Small intestine (tissue), 16 donors: Measurements from ENCODE around the gene RP2. TPM values are rescaled to one million over a fixed set of nuclear protein-coding genes. Genes with fewer than 3 reads are reported as not detected.

ENCODE experiments used
- DNase-seq, 2 donors: peaks; one replicate each; pipeline versions ENCODE4 v3.0.0 to v3.0.0-alpha.2; 2013
- FAIRE-seq: peaks from 2 replicates; lab custom pipeline; 2012; peaks lifted over from hg19 to GRCh38; lab: Jason Lieb, UNC
- H3K27ac ChIP-seq, 3 donors: one replicate each; pipeline ENCODE4 v1.5.1; 2013; ENCODE audit warnings: low read length in 2 of 3, mild to moderate bottlenecking in 2 of 3, control low read depth in 1 of 3, inconsistent platforms in 1 of 3, low read depth in 1 of 3, moderate library complexity in 1 of 3
- H3K27me3 ChIP-seq, 3 donors: one replicate each; pipeline ENCODE4 v1.6.1; 2013; ENCODE audit warnings: low read length in 3 of 3, inconsistent platforms in 1 of 3; ENCODE audit not compliant: control insufficient read depth in 3 of 3, insufficient read depth in 3 of 3
- H3K36me3 ChIP-seq, 3 donors: one replicate each; pipeline ENCODE4 v1.6.1; 2013; ENCODE audit warnings: low read length in 3 of 3, inconsistent platforms in 1 of 3, low read depth in 1 of 3, mild to moderate bottlenecking in 1 of 3, moderate library complexity in 1 of 3; ENCODE audit not compliant: control insufficient read depth in 3 of 3, insufficient read depth in 2 of 3
- H3K4me1 ChIP-seq, 3 donors: one replicate each; pipeline ENCODE4 v1.6.1; 2013; ENCODE audit warnings: low read length in 2 of 3, inconsistent platforms in 1 of 3, low read depth in 1 of 3, mild to moderate bottlenecking in 1 of 3, moderate library complexity in 1 of 3; ENCODE audit not compliant: control insufficient read depth in 3 of 3, insufficient read depth in 2 of 3
- H3K4me3 ChIP-seq, 3 donors: one replicate each; pipeline ENCODE4 v1.5.1; 2013; ENCODE audit warnings: low read length in 3 of 3, control low read depth in 1 of 3, inconsistent platforms in 1 of 3, low read depth in 1 of 3, mild to moderate bottlenecking in 1 of 3, moderate library complexity in 1 of 3
- H3K9me3 ChIP-seq, 2 donors: one replicate each; pipeline ENCODE4 v1.6.1; 2013; ENCODE audit warnings: low read depth in 1 of 2, low read length in 1 of 2; ENCODE audit not compliant: control insufficient read depth in 2 of 2, insufficient read depth in 1 of 2
- WGBS, 3 donors: extraction: QIAGEN DNeasy Blood & Tissue Kit; methylation state at CpG; one replicate each; pipeline ENCODE4 v1.1.7; 2013; 5-methylcytosine and 5-hydroxymethylcytosine counted together
- long read RNA-seq, 10 donors: transcript quantifications; one replicate each; lab custom pipeline, GENCODE V29; 2026
- polyA plus RNA-seq, 4 donors: library from polyadenylated mRNA; stranded (reverse) in 3 of 4; unstranded in 1 of 4; fragments of 200-250 nt in 3 of 4; fragments of 120-200 nt in 1 of 4; gene quantifications; one replicate each; pipeline versions ENCODE4 v1.2.1 to v1.2.3, GENCODE V29; 2013
- donor health status: healthy with polysubstance abuse.
- donor health status: control.
- donor health status: control.
- donor health status: Bipolar disorder and iron deficiency.
- donor health status: healthy.

The RP2 gene
- polyA plus RNA-seq, result 10 to 100 TPM in 3 of 4 donors, 1 to 10 TPM in 1; 7.7 to 15.9 (median 11.9) TPM
- long read RNA-seq, donor 1, transcript RP2-201 (5 exons, 3,803 nt), result major isoform, 13 of 13 reads
- long read RNA-seq, donor 1, partial matches to known transcripts, result 0 of 13 reads
- long read RNA-seq, donor 1, other reads (novel, unspliced or antisense), result 0 of 13 reads
- long read RNA-seq, donor 2, partial matches to known transcripts, result 0 of 1 reads
- long read RNA-seq, donor 2, other reads (novel, unspliced or antisense), result 0 of 1 reads
- long read RNA-seq, donor 3, partial matches to known transcripts, result 0 of 2 reads
- long read RNA-seq, donor 3, other reads (novel, unspliced or antisense), result 0 of 2 reads
- long read RNA-seq, donor 4, result 0 reads
- long read RNA-seq, donor 5, result 0 reads
- long read RNA-seq, donor 6, partial matches to known transcripts, result 0 of 3 reads
- long read RNA-seq, donor 6, other reads (novel, unspliced or antisense), result 0 of 3 reads
- long read RNA-seq, donor 7, partial matches to known transcripts, result 0 of 1 reads
- long read RNA-seq, donor 7, other reads (novel, unspliced or antisense), result 0 of 1 reads
- long read RNA-seq, donor 8, partial matches to known transcripts, result 0 of 1 reads
- long read RNA-seq, donor 8, other reads (novel, unspliced or antisense), result 0 of 1 reads
- long read RNA-seq, donor 9, partial matches to known transcripts, result 0 of 1 reads
- long read RNA-seq, donor 9, other reads (novel, unspliced or antisense), result 0 of 1 reads
- long read RNA-seq, donor 10, partial matches to known transcripts, result 0 of 3 reads
- long read RNA-seq, donor 10, other reads (novel, unspliced or antisense), result 0 of 3 reads

DNA sequence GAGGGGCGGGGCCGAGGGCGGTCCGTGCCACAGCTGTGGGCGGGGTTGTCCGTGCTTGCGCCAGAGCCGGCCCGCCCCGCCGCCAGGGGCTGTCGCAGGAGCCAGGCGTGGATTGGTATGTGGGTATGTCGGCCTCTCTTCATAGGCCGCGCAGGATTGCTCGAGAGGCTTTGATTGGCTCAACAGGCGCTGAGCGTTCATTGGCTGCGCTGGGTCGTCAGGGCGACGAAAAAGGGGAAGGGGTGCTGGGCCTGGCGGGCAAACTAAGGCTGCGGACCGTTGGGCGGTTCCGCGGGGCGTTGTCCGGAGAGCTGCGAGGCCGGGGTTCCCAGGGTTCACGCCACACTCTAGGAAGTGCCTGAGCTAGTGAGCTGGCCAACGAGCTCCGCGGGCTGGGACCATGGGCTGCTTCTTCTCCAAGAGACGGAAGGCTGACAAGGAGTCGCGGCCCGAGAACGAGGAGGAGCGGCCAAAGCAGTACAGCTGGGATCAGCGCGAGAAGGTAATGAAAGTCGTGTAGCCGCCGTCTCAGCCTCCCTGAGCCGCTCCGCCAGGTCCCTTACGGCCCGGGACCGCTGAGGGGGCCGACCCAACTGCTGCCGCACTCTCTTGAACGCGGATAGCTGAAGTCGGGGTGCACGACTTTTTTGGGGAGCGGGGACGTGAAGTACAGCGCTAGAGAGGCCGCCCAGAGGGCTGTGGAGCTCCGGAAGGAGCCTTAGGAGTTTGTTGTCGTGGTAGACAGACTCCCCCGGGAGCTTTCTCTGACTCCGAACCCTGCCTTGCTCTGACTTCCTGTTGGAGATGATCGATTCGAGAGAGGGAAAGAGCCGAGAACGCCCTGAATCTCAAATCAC is at the start of gene RP2:
TSS of gene RP2 (plus strand) at position 343 of the 857 bp plus-strand sequence. CDS start at position 401, 58 bp downstream.
- Histone ChIP-seq H3K9me3 (no peaks in the 10 kb centered on the region), H3K4me1 (no peaks in the 10 kb centered on the region), H3K27ac (peak within 1 kb of the TSS; percentile 95 to 98 (median 98)), H3K4me3 (peak within 1 kb of the TSS; percentile 76 to 97 (median 91)), H3K36me3 (no peaks in the 10 kb centered on the region), H3K27me3 (no peaks in the 10 kb centered on the region)
- FAIRE-seq, result no peak
- 0 to 45% (median 5%) methylated on average over 38 to 71 of the region's 71 CpGs for WGBS, 3 donors
- DNase-seq, result peak; percentile 91 to 94

DNA sequence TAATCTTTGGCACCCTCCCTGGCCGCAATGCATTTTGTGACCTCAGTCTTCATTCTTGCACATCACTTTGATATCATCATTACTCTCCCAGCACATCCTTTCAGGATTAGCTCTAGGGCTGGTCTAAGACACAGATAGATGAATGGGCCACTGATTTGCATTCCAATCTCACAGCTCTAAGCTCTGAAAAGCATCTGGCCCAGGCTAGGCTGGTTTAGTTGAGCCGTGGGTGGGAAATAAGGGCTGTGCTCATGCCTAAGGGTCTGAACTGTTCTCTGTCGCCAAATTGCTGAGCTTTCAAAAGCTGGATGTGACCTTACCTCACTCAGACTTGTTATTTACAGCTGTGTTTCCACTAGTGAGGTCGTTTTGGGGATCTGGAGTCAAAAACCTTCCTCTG is 47.9 kb upstream of the RP2 start:
- Histone ChIP-seq H3K27ac (no peak overlapping the region), H3K4me3 (no peak overlapping the region), H3K4me1 (peaks cover 0 to 13% (median 0%) of the 10 kb centered on the region in 3 donors), H3K27me3 (no peaks in the 10 kb centered on the region), H3K36me3 (no peaks in the 10 kb centered on the region), H3K9me3 (no peaks in the 10 kb centered on the region)
- no peak for DNase-seq
- FAIRE-seq, result no peak
- WGBS, 3 donors, result 63 to 74% (median 70%) methylated on average over 4 of the region's 4 CpGs

DNA sequence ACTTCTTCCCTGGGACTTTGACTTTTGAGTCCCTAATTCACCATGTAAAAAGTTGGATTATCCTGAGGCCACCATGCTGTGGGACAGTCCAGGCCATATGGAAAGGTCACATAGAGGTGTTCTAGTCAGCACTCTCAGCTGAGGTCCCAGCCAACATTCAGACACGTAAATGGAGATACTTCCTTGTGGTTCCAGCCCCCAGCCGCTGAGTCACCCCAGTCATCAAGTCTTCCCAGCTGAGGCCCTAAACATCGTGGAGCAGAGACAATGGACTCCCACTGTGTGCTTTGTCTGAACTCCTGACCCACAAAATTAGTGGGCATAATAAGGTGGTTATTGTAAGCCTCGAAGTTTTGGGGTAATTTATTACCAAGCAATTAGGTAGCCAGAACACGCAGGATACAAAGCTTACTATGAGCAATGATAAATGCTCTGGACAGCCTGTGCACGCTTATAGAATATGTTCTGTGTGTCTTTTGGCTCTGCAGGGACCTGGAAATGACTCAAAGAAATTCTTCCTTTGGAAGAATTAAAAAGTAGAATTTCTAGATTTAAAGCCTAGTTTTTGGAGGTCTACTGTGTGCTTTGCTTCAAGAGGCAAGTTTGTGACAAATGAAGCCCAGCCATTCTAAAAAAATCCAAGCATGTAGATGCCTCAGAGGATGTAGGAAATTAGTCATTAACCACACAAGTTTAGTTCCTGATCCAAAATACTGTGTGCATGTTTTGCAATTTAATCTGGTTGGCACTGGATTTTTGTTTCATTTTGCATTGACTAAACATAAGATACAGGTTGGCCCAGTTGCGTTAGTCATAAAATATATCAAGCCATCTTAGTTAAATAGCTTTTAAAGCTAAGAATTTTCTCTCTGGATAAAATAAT is 44.7 kb upstream of the RP2 start:
- no peaks in the 10 kb centered on the region for H3K9me3 ChIP-seq
- no peak overlapping the region for H3K4me3 ChIP-seq
- no peaks in the 10 kb centered on the region for H3K36me3 ChIP-seq
- FAIRE-seq, result no peak
- no peaks in the 10 kb centered on the region for H3K27me3 ChIP-seq
- peak; percentile 59 to 67 for DNase-seq
- peaks cover 0 to 13% (median 0%) of the 10 kb centered on the region in 3 donors for H3K4me1 ChIP-seq
- 16 to 29% (median 26%) methylated on average over 7 of the region's 7 CpGs for WGBS, 3 donors
- peak overlapping the region in 2 of 3 donors; percentile 56 to 81 for H3K27ac ChIP-seq

DNA sequence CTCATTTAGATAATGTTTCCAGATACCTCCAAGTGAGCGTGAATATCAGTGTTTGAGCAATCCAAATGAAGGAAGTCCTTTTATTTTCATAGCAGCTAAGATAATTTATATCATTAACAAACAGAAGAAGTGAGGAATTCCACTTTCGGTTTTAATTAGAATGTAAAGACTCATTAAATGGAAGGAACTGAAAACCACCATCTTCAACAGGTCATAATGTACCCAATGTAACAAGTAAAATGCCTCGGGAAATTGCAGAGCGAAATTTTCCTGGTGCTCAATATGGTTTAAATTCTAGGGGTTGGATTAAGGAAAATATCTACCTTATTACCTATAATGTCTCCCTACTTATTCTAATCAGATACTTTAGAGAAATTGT is 44.0 kb upstream of the RP2 start:
- FAIRE-seq, result no peak
- Histone ChIP-seq H3K36me3 (no peaks in the 10 kb centered on the region), H3K27me3 (no peaks in the 10 kb centered on the region), H3K4me3 (no peak overlapping the region), H3K4me1 (peaks cover 0 to 13% (median 0%) of the 10 kb centered on the region in 3 donors), H3K9me3 (no peaks in the 10 kb centered on the region), H3K27ac (peak overlapping the region in 1 of 3 donors; percentile 56)
- WGBS, 3 donors, result 17 to 41% (median 35%) methylated on average over 4 of the region's 4 CpGs
- DNase-seq, result peak in 1 of 2 donors; percentile 16

DNA sequence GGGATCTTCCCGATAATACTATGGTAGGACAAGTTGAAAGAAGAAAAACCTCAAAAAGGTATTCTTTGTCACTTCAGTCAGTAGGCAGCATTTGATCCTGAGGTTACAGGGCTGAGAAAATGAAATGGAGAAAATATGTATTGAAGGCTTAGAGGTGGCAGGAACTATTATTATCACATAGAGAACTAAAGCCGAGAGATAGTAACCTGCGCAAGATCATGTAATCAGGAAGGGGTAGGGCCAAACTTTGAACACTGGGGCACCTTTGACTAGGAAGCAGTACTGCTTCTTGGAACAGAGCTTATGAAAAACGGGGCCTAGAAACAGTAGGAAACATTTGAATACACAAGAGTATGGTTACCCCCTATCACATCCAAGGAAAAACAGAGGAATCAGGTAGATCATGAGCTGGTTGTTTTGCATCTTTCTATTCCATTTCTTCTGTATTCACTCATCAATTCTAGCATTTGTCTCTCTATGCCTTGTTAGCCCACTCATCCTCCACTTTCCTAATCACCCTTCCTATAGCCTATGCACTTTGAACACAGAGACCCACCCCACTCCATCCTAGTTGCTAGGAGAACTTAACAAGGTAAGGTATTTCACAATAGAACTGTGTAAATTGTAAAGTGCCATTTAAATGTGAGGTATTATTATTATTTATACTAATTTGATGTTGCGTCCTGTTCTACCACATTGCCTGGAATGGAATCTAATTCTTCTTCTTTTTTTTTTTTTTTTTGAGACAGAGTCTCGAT is 43.3 kb upstream of the RP2 start:
- Histone ChIP-seq H3K27me3 (no peaks in the 10 kb centered on the region), H3K9me3 (no peaks in the 10 kb centered on the region), H3K4me3 (no peak overlapping the region), H3K27ac (peak overlapping the region in 1 of 3 donors; percentile 56), H3K4me1 (peaks cover 0 to 13% (median 0%) of the 10 kb centered on the region in 3 donors), H3K36me3 (no peaks in the 10 kb centered on the region)
- 33 to 61% (median 55%) methylated on average over 5 to 6 of the region's 6 CpGs for WGBS, 3 donors
- FAIRE-seq, result no peak
- peak; percentile 53 to 61 for DNase-seq

DNA sequence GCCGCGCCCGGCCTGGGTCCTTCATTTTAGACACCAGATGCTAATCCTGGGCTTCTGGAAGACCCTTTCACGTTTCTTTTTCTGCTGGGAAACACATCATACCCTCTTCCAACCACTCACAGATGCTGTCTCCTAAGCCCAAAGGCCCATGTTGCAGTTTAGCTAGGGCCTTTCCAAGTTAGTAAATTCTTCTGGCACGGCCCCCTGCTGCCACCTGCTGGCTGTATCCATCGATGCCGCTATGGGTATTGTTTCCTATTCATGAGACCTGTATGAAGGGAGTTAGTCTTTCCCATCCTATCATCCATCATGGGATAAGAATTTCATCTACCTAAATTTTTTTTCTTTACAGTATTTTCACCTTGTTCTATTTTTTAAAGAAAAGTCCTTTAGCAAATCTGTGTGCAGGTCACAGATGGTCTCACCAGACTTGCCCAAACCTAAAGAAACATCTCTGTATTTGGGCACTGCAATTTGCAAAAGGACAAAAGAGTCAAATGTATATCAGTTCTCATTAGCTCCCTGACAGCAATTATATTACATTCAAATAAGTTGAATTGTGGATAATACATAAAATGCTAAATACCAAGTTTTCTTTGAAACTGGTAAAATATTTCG is 40.2 kb upstream of the RP2 start:
- no peak for FAIRE-seq

More for the DNA sequence above, 40.2 kb upstream of the RP2 start:
- WGBS, 3 donors, result 47 to 49% (median 47%) methylated on average over 8 of the region's 8 CpGs
- Histone ChIP-seq H3K4me3 (no peak overlapping the region), H3K27ac (no peak overlapping the region), H3K9me3 (no peaks in the 10 kb centered on the region), H3K36me3 (no peaks in the 10 kb centered on the region), H3K27me3 (peaks cover 0 to 3% (median 0%) of the 10 kb centered on the region in 3 donors), H3K4me1 (peaks cover 0 to 13% (median 0%) of the 10 kb centered on the region in 3 donors)
- DNase-seq, result peak; percentile 68 to 70
